Panc1 (cell line): ENCODE measurements around the gene PLA2G10.

Source experiments
- CTCF ChIP-seq: fragments of 450-650 bp; IDR thresholded peaks from 2 replicates; pipeline ENCODE4 v1.5.1; 2017; ENCODE audit warnings: mild to moderate bottlenecking
- POLR2AphosphoS5 ChIP-seq: IDR thresholded peaks from 2 replicates; pipeline ENCODE4 v1.6.1; 2012; ENCODE audit warnings: mild to moderate bottlenecking, low read depth, low read length, moderate library complexity
- TCF7L2 ChIP-seq: IDR thresholded peaks from 2 replicates; pipeline ENCODE4 v1.6.1; 2011; ENCODE audit warnings: mild to moderate bottlenecking, low read depth, low read length, inconsistent platforms

- TF ChIP-seq CTCF (no peak), POLR2AphosphoS5 (no peak), TCF7L2 (no peak)
These were observed 64.5 kb downstream of the PLA2G10 start for GRCh38 chr16:14629612-14629918.
